GM23248 (cell line): ENCODE data around the gene SLC25A1. TPM values are rescaled to one million over a fixed set of nuclear protein-coding genes. Genes with fewer than 3 reads are reported as not detected.

Experiments used
- DNase-seq: peaks from one replicate; pipeline ENCODE4 v3.0.0-alpha.2; 2015
- H2AFZ ChIP-seq: fragments of 200-600 bp; sonication (generic); 2 replicates; pipeline ENCODE4 v1.6.1; 2016; ENCODE audit warnings: antibody characterized with exemption
- H3F3A ChIP-seq: fragments of 200-600 bp; sonication (generic); 2 replicates; pipeline ENCODE4 v1.6.1; 2016; ENCODE audit warnings: mild to moderate bottlenecking, antibody characterized with exemption, mixed run types; ENCODE audit not compliant: insufficient read depth
- H3K27ac ChIP-seq: fragments of 200-600 bp; sonication (generic); 2 replicates; pipeline ENCODE4 v1.5.1; 2016; ENCODE audit warnings: mild to moderate bottlenecking
- H3K27me3 ChIP-seq: fragments of 200-600 bp; sonication (generic); replicated peaks from 2 replicates; pipeline ENCODE4 v1.6.1; 2016; ENCODE audit warnings: mild to moderate bottlenecking; ENCODE audit not compliant: insufficient read depth
- H3K36me3 ChIP-seq: fragments of 200-600 bp; sonication (generic); 2 replicates; pipeline ENCODE4 v1.6.1; 2016; ENCODE audit warnings: low read depth, mild to moderate bottlenecking
- H3K4me1 ChIP-seq: fragments of 200-600 bp; sonication (generic); 2 replicates; pipeline ENCODE4 v1.6.1; 2016; ENCODE audit warnings: mild to moderate bottlenecking; ENCODE audit not compliant: insufficient read depth
- H3K4me2 ChIP-seq: fragments of 200-600 bp; sonication (generic); one replicate; pipeline ENCODE4 v1.6.1; 2016; ENCODE audit warnings: mild to moderate bottlenecking; ENCODE audit not compliant: unreplicated experiment
- H3K4me3 ChIP-seq: fragments of 200-600 bp; sonication (generic); 2 replicates; pipeline ENCODE4 v1.5.1; 2016; ENCODE audit warnings: mild to moderate bottlenecking
- H3K79me2 ChIP-seq: fragments of 200-600 bp; sonication (generic); 2 replicates; pipeline ENCODE4 v1.6.1; 2016; ENCODE audit warnings: mild to moderate bottlenecking; ENCODE audit not compliant: insufficient read depth
- H3K9ac ChIP-seq: fragments of 200-600 bp; sonication (generic); 2 replicates; pipeline ENCODE4 v1.6.1; 2016; ENCODE audit warnings: mild to moderate bottlenecking
- H3K9me2 ChIP-seq: fragments of 200-600 bp; sonication (generic); 2 replicates; pipeline ENCODE4 v1.6.1; 2016; ENCODE audit warnings: mixed run types, mild to moderate bottlenecking, moderate library complexity; ENCODE audit not compliant: insufficient read depth
- H3K9me3 ChIP-seq: fragments of 200-600 bp; sonication (generic); one replicate; pipeline ENCODE4 v1.6.1; 2017; ENCODE audit warnings: low read depth
- H4K20me1 ChIP-seq: fragments of 200-600 bp; sonication (generic); 2 replicates; pipeline ENCODE4 v1.6.0; 2016; ENCODE audit not compliant: insufficient read depth
- EZH2 ChIP-seq: fragments of 200-600 bp; sonication (generic); IDR thresholded peaks from 2 replicates; pipeline ENCODE4 v1.6.1; 2018; ENCODE audit warnings: antibody characterized with exemption, mild to moderate bottlenecking; ENCODE audit not compliant: insufficient read depth, poor library complexity, severe bottlenecking
- EZH2phosphoT487 ChIP-seq: fragments of 200-600 bp; sonication (generic); IDR thresholded peaks from 2 replicates; pipeline ENCODE4 v1.6.1; 2018; ENCODE audit warnings: antibody characterized with exemption, moderate library complexity, mild to moderate bottlenecking, low read depth; ENCODE audit not compliant: insufficient read depth
- WGBS, 2 experiments: methylation state at CpG; one replicate each; pipeline ENCODE4 v1.1.6; 2015 to 2017; ENCODE audit warnings: low lambda C conversion rate in 2 of 2, low coverage in 1 of 2; ENCODE audit errors: missing lambda C conversion rate in 2 of 2; 5-methylcytosine and 5-hydroxymethylcytosine counted together
- in situ Hi-C: fragments of 300-500 bp; cut with MboI; formaldehyde crosslinking; loops from 2 replicates; pipeline ENCODE4 v1.15.0; 2020
- polyA plus RNA-seq: library from polyadenylated mRNA; unstranded; fragments of >200 nt; fragmentation: Nextera tagmentation; extraction: Ambion mirVana; gene quantifications from 2 replicates; pipeline ENCODE4 v1.2.1, GENCODE V29; 2016
- total RNA-seq: library from RNA; depleted of rRNA; stranded (reverse); fragments of >200 nt; shearing (Covaris generic); gene quantifications from 2 replicates; pipeline ENCODE4 v1.2.3, GENCODE V29; 2014

The SLC25A1 gene
- total and polyA plus RNA-seq, 2 experiments from 2014 or later: 99.5 to 113 TPM

- Histone ChIP-seq H2AFZ (no peak overlapping the region), H3K79me2 (no peaks in the 10 kb centered on the region), H3K4me3 (no peak overlapping the region), H3K9me2 (no peaks in the 10 kb centered on the region), H3F3A (no peaks in the 10 kb centered on the region), H3K36me3 (peaks cover 3% of the 10 kb centered on the region; the same call in 1 of the 2 replicates), H3K9me3 (no peaks in the 10 kb centered on the region), H3K4me1 (no peaks in the 10 kb centered on the region), H3K27ac (no peak overlapping the region), H4K20me1 (no peaks in the 10 kb centered on the region), H3K9ac (no peak overlapping the region), H3K4me2 (no peak overlapping the region), H3K27me3 (no peaks in the 10 kb centered on the region)
- in situ Hi-C loops: no loop called here
- 90 to 93% methylated on average over 4 of the region's 4 CpGs for WGBS, 2 experiments
- TF ChIP-seq EZH2phosphoT487 (no peak), EZH2 (no peak)
- DNase-seq: no peak
Measured at GRCh38 chr22:19208287-19208847, 29.8 kb upstream of the SLC25A1 start.

GRCh38 chr22:19207884-19208283, 29.3 kb upstream of the SLC25A1 start:
- in situ Hi-C loops: no loop called here
- 96 to 97% methylated on average over 5 of the region's 5 CpGs for WGBS, 2 experiments
- H3K36me3 ChIP-seq: peaks cover 3% of the 10 kb centered on the region; the same call in 1 of the 2 replicates
- H3K27me3 ChIP-seq: no peaks in the 10 kb centered on the region
- H3F3A ChIP-seq: no peaks in the 10 kb centered on the region
- no peaks in the 10 kb centered on the region for H4K20me1 ChIP-seq
- H3K27ac ChIP-seq: no peak overlapping the region
- H3K9me2 ChIP-seq: no peaks in the 10 kb centered on the region
- H3K9me3 ChIP-seq: no peaks in the 10 kb centered on the region
- no peaks in the 10 kb centered on the region for H3K4me1 ChIP-seq
- H3K4me3 ChIP-seq: no peak overlapping the region
- H3K4me2 ChIP-seq: no peak overlapping the region
- TF ChIP-seq EZH2 (no peak), EZH2phosphoT487 (no peak)
- no peaks in the 10 kb centered on the region for H3K79me2 ChIP-seq
- DNase-seq: no peak
- no peak overlapping the region for H2AFZ ChIP-seq
- H3K9ac ChIP-seq: no peak overlapping the region

GRCh38 chr22:19207401-19207808, 28.9 kb upstream of the SLC25A1 start:
- H3K36me3 ChIP-seq: peaks cover 3% of the 10 kb centered on the region; the same call in 1 of the 2 replicates

GRCh38 chr22:19206287-19206686, 27.8 kb upstream of the SLC25A1 start:
- peaks cover 3% of the 10 kb centered on the region; the same call in 1 of the 2 replicates for H3K36me3 ChIP-seq
- no peak overlapping the region for H3K4me3 ChIP-seq
- WGBS, 2 experiments: 96 to 98% methylated on average over 6 of the region's 6 CpGs
- no peaks in the 10 kb centered on the region for H3K4me1 ChIP-seq
- no peaks in the 10 kb centered on the region for H3K79me2 ChIP-seq
- no peaks in the 10 kb centered on the region for H3F3A ChIP-seq
- in situ Hi-C loops: no loop called here
- H2AFZ ChIP-seq: no peak overlapping the region
- no peak for DNase-seq
- H3K27me3 ChIP-seq: no peaks in the 10 kb centered on the region
- H3K9me2 ChIP-seq: no peaks in the 10 kb centered on the region
- no peak for TF ChIP-seq EZH2phosphoT487
- TF ChIP-seq EZH2: no peak
- no peaks in the 10 kb centered on the region for H4K20me1 ChIP-seq
- no peak overlapping the region for H3K4me2 ChIP-seq
- H3K9ac ChIP-seq: no peak overlapping the region
- H3K27ac ChIP-seq: no peak overlapping the region
- no peaks in the 10 kb centered on the region for H3K9me3 ChIP-seq

More at GRCh38 chr22:19207401-19207808, 28.9 kb upstream of the SLC25A1 start:
- Histone ChIP-seq H3K9me3 (no peaks in the 10 kb centered on the region), H2AFZ (no peak overlapping the region), H3K9ac (no peak overlapping the region), H3K27ac (no peak overlapping the region), H4K20me1 (no peaks in the 10 kb centered on the region), H3K27me3 (no peaks in the 10 kb centered on the region), H3K9me2 (no peaks in the 10 kb centered on the region), H3K4me1 (no peaks in the 10 kb centered on the region), H3K79me2 (no peaks in the 10 kb centered on the region), H3K4me2 (no peak overlapping the region), H3K4me3 (no peak overlapping the region), H3F3A (no peaks in the 10 kb centered on the region)
- TF ChIP-seq EZH2phosphoT487 (no peak), EZH2 (no peak)
- no peak for DNase-seq
- 90 to 91% methylated on average over 9 of the region's 9 CpGs for WGBS, 2 experiments
- in situ Hi-C loops: no loop called here

GRCh38 chr22:19204640-19205039, 26.1 kb upstream of the SLC25A1 start:
- Histone ChIP-seq H3K27me3 (no peaks in the 10 kb centered on the region), H3K9ac (no peak overlapping the region), H3K9me2 (no peaks in the 10 kb centered on the region), H3K9me3 (no peaks in the 10 kb centered on the region), H3K27ac (no peak overlapping the region), H3F3A (no peaks in the 10 kb centered on the region), H3K4me3 (no peak overlapping the region), H3K79me2 (no peaks in the 10 kb centered on the region), H3K36me3 (peaks cover 3% of the 10 kb centered on the region; the same call in 1 of the 2 replicates), H3K4me2 (no peak overlapping the region), H3K4me1 (no peaks in the 10 kb centered on the region), H2AFZ (no peak overlapping the region), H4K20me1 (no peaks in the 10 kb centered on the region)
- no peak for TF ChIP-seq EZH2
- no peak for TF ChIP-seq EZH2phosphoT487
- in situ Hi-C loops: no loop called here
- WGBS, 2 experiments: 91 to 97% methylated on average over 4 of the region's 4 CpGs
- no peak for DNase-seq
